Measurements from ENCODE around the gene ISG20.

DNA sequence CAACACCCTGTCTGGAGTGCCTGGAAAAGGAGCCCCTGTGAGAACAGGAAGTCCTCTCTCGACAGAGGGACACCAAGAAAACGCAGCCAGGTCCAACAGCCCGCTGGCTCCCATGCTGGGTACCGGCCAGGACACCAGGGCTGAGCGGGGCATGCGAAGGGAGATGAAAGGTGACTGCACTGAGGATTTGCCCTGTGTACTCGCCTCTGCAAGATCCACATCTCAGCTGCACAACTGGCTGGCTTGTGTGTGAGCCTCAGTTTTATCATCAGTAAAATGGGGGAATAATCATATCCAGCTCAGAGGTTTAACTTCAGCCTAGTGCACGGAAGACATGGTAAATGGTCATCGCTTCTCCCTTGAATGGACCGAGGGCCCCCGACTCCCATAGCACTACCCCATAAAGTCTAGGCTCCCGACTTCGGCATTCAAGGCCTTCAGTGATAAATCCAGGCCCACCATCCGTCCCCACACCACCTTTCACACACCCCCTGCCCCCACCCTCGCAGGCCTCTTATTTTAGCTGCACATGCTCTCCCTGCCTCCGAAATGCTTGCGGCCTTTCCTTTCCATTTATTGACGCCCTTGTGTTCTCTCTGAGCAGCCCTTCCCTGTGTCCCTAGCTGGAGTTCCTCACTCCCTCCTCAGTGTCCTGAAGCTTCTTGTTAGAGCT is 15.8 kb downstream of the ISG20 start:
- no peak for TF ChIP-seq POLR2A (IDR thresholded peaks at IDR 0.05)
- TF ChIP-seq, protein P1, sequence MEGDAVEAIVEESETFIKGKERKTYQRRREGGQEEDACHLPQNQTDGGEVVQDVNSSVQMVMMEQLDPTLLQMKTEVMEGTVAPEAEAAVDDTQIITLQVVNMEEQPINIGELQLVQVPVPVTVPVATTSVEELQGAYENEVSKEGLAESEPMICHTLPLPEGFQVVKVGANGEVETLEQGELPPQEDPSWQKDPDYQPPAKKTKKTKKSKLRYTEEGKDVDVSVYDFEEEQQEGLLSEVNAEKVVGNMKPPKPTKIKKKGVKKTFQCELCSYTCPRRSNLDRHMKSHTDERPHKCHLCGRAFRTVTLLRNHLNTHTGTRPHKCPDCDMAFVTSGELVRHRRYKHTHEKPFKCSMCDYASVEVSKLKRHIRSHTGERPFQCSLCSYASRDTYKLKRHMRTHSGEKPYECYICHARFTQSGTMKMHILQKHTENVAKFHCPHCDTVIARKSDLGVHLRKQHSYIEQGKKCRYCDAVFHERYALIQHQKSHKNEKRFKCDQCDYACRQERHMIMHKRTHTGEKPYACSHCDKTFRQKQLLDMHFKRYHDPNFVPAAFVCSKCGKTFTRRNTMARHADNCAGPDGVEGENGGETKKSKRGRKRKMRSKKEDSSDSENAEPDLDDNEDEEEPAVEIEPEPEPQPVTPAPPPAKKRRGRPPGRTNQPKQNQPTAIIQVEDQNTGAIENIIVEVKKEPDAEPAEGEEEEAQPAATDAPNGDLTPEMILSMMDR (IDR thresholded peaks at IDR 0.05), result no peak

Data from right lobe of liver (tissue), 4 donors.